ENCODE results near the gene SP100. TPM values are rescaled to one million over a fixed set of nuclear protein-coding genes. Genes with fewer than 3 reads are reported as not detected.
"Not testable (repeated sequence)": the region's sequence is repeated elsewhere in the genome, so short reads cannot be mapped to it uniquely, and the experiment has no call there.

SP100 gene
- 100 to 1,000 TPM; 152 to 157 TPM for total RNA-seq

- Mint-ChIP-seq H3K27ac (peak within 1 kb of the TSS; percentile 98), H3K4me1 (ENCODE audit: low read depth) (peaks cover 66% of the 10 kb centered on the region), H3K36me3 (peaks cover 28% of the 10 kb centered on the region), H3K27me3 (no peaks in the 10 kb centered on the region), H3K4me3 (peak within 1 kb of the TSS; percentile 92), H3K9me3 (no peaks in the 10 kb centered on the region)
- POLR2A ChIA-PET = interaction anchor here (1.1 to 1.3 kb wide), 3 partner anchors 68 to 196 kb away, joined by 3 to 4 read pairs (median 4); partner anchors contain the start of gene SP110
- CTCF ChIA-PET = no interaction called here
- peak; percentile 86 for DNase-seq
- intact Hi-C loops (cut with micrococcal nuclease) = loop anchor here (2.0 to 10.0 kb wide), 9 partner anchors 25 to 494 kb away; partner anchors contain the start of genes CAB39, FBXO36, SP140L and TRIP12
Observed at GRCh38 chr2:230416061-230416721, at the start of gene SP100. Gene SP100 (plus strand): TSS chr2:230416201. CDS start chr2:230416297, 96 bp downstream.

DNA sequence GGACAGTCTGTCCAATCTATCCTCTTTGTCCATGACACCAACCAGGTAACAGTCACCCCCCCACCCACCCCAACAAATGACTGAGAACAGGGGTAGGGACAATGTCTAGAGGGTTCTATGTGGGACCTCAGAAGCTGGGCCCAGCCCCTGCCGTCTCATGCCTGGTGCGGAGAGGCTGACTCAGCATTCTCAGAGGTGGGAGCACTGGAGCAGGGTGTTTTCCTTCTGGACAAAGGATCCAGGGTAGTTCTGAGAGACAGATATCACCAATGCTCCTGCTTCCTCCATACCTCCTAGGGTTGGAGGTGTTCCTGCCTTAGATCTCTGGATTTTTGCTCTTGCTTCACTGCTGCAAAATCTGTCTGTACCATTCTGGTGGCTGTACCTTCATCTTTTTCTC lies 33.9 kb upstream of the SP100 start:
- Mint-ChIP-seq H3K27ac (no peak overlapping the region), H3K27me3 (no peaks in the 10 kb centered on the region), H3K4me3 (no peak overlapping the region), H3K4me1 (ENCODE audit: low read depth) (peaks cover 11% of the 10 kb centered on the region), H3K36me3 (peaks cover 39% of the 10 kb centered on the region), H3K9me3 (no peaks in the 10 kb centered on the region)
- ChIA-PET CTCF (no interaction called here), POLR2A (no interaction called here)
- DNase-seq = no peak
- intact Hi-C loops (cut with micrococcal nuclease) = no loop called here

GRCh38 chr2:230383453-230383852 lies 32.5 kb upstream of the SP100 start:
- peaks cover 5% of the 10 kb centered on the region for H3K4me1 Mint-ChIP-seq (ENCODE audit: low read depth)

GRCh38 chr2:230384986-230385385 lies 31.0 kb upstream of the SP100 start:
- Mint-ChIP-seq H3K27me3 (no peaks in the 10 kb centered on the region), H3K36me3 (peaks cover 39% of the 10 kb centered on the region), H3K4me3 (no peak overlapping the region), H3K27ac (no peak overlapping the region), H3K9me3 (no peaks in the 10 kb centered on the region), H3K4me1 (ENCODE audit: low read depth) (no peaks in the 10 kb centered on the region)
- POLR2A ChIA-PET = no interaction called here
- intact Hi-C loops (cut with micrococcal nuclease) = no loop called here
- CTCF ChIA-PET = no interaction called here
- DNase-seq = no peak

More at GRCh38 chr2:230383453-230383852, 32.5 kb upstream of the SP100 start:
- Mint-ChIP-seq H3K36me3 (peaks cover 33% of the 10 kb centered on the region), H3K27ac (no peak overlapping the region), H3K27me3 (no peaks in the 10 kb centered on the region), H3K4me3 (no peak overlapping the region), H3K9me3 (no peaks in the 10 kb centered on the region)
- CTCF ChIA-PET = no interaction called here
- POLR2A ChIA-PET = no interaction called here
- intact Hi-C loops (cut with micrococcal nuclease) = no loop called here
- DNase-seq = no peak

DNA sequence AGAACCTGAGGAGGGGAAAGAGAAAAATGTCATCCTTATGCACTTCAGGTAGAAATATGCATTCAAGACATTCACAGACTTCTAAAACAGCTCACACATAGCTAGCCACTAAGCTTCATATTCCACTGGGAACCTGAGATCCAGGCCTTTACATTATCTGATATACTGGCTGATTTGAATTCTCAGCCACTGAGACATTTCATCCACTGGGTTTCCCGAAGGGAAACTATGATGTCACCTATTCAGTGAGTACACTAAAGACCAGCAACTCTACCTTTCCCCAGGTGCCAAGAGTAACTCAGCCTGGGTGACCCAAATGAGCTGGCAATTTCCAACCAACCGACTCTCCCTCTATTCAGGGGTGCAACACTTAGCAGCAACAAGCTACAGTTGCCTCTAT lies 21.7 kb upstream of the SP100 start:
- ChIA-PET POLR2A (no interaction called here), CTCF (no interaction called here)
- no peak overlapping the region for H3K27ac Mint-ChIP-seq
- H3K27me3 Mint-ChIP-seq = no peaks in the 10 kb centered on the region
- no peak for DNase-seq
- H3K36me3 Mint-ChIP-seq = peaks cover 77% of the 10 kb centered on the region
- intact Hi-C loops (cut with micrococcal nuclease) = no loop called here
- H3K9me3 Mint-ChIP-seq = peaks cover 7% of the 10 kb centered on the region
- H3K4me3 Mint-ChIP-seq = no peak overlapping the region
- no peaks in the 10 kb centered on the region for H3K4me1 Mint-ChIP-seq (ENCODE audit: low read depth)

GRCh38 chr2:230398698-230399097 lies 17.3 kb upstream of the SP100 start:
- H3K4me1 Mint-ChIP-seq (ENCODE audit: low read depth); H3K9me3 Mint-ChIP-seq; DNase-seq; H3K27ac Mint-ChIP-seq; POLR2A ChIA-PET; intact Hi-C loops (cut with micrococcal nuclease); H3K27me3 Mint-ChIP-seq; H3K4me3 Mint-ChIP-seq; CTCF ChIA-PET: not testable (repeated sequence)
- peaks cover 54% of the 10 kb centered on the region for H3K36me3 Mint-ChIP-seq

DNA sequence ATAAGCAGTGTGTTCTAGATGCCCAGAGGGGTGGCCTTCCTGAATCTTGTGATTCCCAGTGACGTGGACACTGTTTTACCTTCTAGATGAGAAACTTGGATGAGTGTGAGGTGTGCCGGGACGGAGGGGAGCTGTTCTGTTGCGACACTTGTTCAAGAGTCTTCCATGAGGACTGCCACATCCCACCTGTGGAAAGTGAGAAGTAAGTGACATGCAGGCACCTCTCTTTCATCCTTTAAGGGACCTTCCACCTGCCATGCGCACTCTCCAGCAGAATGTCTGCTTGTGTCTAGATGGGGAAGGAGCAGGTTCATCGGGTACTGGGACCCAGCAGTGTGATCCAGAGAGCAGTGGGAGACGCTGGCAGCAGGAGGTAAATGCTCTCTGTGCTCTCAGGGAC lies 16.0 kb upstream of the SP100 start:
- POLR2A ChIA-PET = no interaction called here
- intact Hi-C loops (cut with micrococcal nuclease) = no loop called here

GRCh38 chr2:230400454-230400853 lies 15.5 kb upstream of the SP100 start:
- Mint-ChIP-seq H3K27me3 (no peaks in the 10 kb centered on the region), H3K4me1 (ENCODE audit: low read depth) (no peaks in the 10 kb centered on the region), H3K36me3 (peaks cover 51% of the 10 kb centered on the region), H3K27ac (no peak overlapping the region), H3K9me3 (peaks cover 6% of the 10 kb centered on the region), H3K4me3 (no peak overlapping the region)
- CTCF ChIA-PET = no interaction called here
- POLR2A ChIA-PET = no interaction called here
- intact Hi-C loops (cut with micrococcal nuclease) = no loop called here
- no peak for DNase-seq

More for the DNA sequence above, 16.0 kb upstream of the SP100 start:
- peaks cover 51% of the 10 kb centered on the region for H3K36me3 Mint-ChIP-seq
- DNase-seq = no peak
- H3K9me3 Mint-ChIP-seq = peaks cover 7% of the 10 kb centered on the region
- no peaks in the 10 kb centered on the region for H3K27me3 Mint-ChIP-seq
- no peak overlapping the region for H3K27ac Mint-ChIP-seq
- no peak overlapping the region for H3K4me3 Mint-ChIP-seq
- no peaks in the 10 kb centered on the region for H3K4me1 Mint-ChIP-seq (ENCODE audit: low read depth)
- CTCF ChIA-PET = no interaction called here

- CTCF ChIA-PET; H3K4me1 Mint-ChIP-seq (ENCODE audit: low read depth); H3K9me3 Mint-ChIP-seq; H3K27me3 Mint-ChIP-seq; H3K27ac Mint-ChIP-seq; intact Hi-C loops (cut with micrococcal nuclease); POLR2A ChIA-PET; DNase-seq; H3K4me3 Mint-ChIP-seq: not testable (repeated sequence)
- H3K36me3 Mint-ChIP-seq = peaks cover 51% of the 10 kb centered on the region
Observed at GRCh38 chr2:230401026-230401425, 15.0 kb upstream of the SP100 start.

GRCh38 chr2:230403746-230404145 lies 12.3 kb upstream of the SP100 start:
- ChIA-PET POLR2A (no interaction called here), CTCF (no interaction called here)
- Mint-ChIP-seq H3K27me3 (no peaks in the 10 kb centered on the region), H3K4me1 (ENCODE audit: low read depth) (no peaks in the 10 kb centered on the region), H3K9me3 (peaks cover 3% of the 10 kb centered on the region), H3K27ac (no peak overlapping the region), H3K36me3 (peaks cover 49% of the 10 kb centered on the region), H3K4me3 (no peak overlapping the region)
- intact Hi-C loops (cut with micrococcal nuclease) = no loop called here
- no peak for DNase-seq

GRCh38 chr2:230405824-230406223 lies 10.2 kb upstream of the SP100 start:
- no peaks in the 10 kb centered on the region for H3K27me3 Mint-ChIP-seq
- H3K9me3 Mint-ChIP-seq = peaks cover 3% of the 10 kb centered on the region
- ChIA-PET CTCF (no interaction called here), POLR2A (no interaction called here)
- H3K36me3 Mint-ChIP-seq = peaks cover 41% of the 10 kb centered on the region
- no peak for DNase-seq
- H3K4me3 Mint-ChIP-seq = no peak overlapping the region
- H3K27ac Mint-ChIP-seq = no peak overlapping the region
- H3K4me1 Mint-ChIP-seq (ENCODE audit: low read depth) = peaks cover 10% of the 10 kb centered on the region
- intact Hi-C loops (cut with micrococcal nuclease) = no loop called here

DNA sequence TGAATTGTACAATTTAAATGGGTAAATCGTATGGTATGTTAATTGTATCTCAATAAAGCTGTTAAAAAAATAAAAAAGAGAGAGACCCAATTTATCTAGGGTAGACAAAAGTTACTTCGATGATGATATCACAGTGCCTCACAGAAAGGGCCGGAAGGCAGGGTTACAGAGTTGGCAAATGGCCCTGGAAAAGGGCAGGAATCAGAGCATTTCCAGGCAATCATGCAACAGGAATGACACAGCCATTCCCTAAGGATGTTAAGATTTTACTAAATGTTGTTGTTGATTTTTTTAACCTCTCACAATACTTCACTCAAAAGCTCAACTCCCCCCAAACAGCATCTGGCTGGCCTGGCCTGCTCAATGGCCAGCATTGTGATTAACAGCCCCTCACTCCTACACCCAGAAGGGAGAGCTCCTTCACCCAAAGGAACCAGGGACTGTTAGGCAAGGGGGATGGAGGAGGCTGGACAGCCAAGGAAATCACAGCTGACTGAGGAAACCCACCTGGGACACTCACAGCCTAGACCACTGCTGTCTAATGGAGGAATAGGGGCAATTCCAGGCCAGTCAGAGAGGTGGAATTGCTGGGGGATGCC lies 7.7 kb upstream of the SP100 start:
- no peak for DNase-seq
- Mint-ChIP-seq H3K4me1 (ENCODE audit: low read depth) (peaks cover 30% of the 10 kb centered on the region), H3K4me3 (no peak overlapping the region), H3K9me3 (peaks cover 3% of the 10 kb centered on the region), H3K36me3 (peaks cover 35% of the 10 kb centered on the region), H3K27ac (no peak overlapping the region), H3K27me3 (no peaks in the 10 kb centered on the region)
- POLR2A ChIA-PET = no interaction called here
- intact Hi-C loops (cut with micrococcal nuclease) = no loop called here
- CTCF ChIA-PET = no interaction called here

DNA sequence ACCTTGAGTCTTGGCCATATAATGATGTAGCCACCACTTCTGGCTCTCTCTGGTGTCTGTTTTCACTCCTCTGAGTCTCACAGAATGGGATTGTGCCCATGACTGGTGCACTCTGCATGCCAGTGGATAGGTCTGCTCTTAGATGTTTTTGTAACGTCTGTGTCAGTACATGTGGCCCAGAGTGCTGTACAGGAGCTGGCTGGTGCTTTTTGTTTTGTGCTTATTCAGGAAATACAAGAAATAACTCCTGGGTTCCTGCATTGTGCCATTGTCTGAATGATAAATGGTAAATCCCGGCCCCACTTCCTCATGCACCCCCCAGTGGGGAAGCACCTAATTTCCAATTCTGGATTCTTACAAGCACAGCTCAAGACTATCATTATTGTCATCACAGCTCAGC lies 6.7 kb upstream of the SP100 start:
- intact Hi-C loops (cut with micrococcal nuclease); H3K27me3 Mint-ChIP-seq; H3K27ac Mint-ChIP-seq; CTCF ChIA-PET; DNase-seq; H3K9me3 Mint-ChIP-seq; POLR2A ChIA-PET; H3K4me3 Mint-ChIP-seq: not testable (repeated sequence)
- Mint-ChIP-seq H3K36me3 (peaks cover 26% of the 10 kb centered on the region), H3K4me1 (ENCODE audit: low read depth) (peaks cover 40% of the 10 kb centered on the region)

Measured in activated CD4-positive, alpha-beta memory T cell treated with anti-CD3 and anti-CD28 coated beads for 36 hours (primary cell).